Astrocyte (in vitro differentiated cells and primary cell): ENCODE measurements around the gene SERPINB1.
A peak's percentile ranks its signal among the peaks of the same experiment; 100 is the strongest.

Experiments used
- EZH2 ChIP-seq: IDR thresholded peaks from 2 replicates; pipeline ENCODE4 v1.6.1; 2012; ENCODE audit warnings: mild to moderate bottlenecking, low read length, inconsistent platforms; ENCODE audit not compliant: insufficient read depth
- TF ChIP-seq, protein P1 (sequence below): IDR thresholded peaks from 2 replicates; pipeline ENCODE4 v1.5.1; 2011; ENCODE audit warnings: low read depth, mild to moderate bottlenecking, inconsistent platforms, low read length, moderate library complexity; ENCODE audit not compliant: insufficient read depth

DNA sequence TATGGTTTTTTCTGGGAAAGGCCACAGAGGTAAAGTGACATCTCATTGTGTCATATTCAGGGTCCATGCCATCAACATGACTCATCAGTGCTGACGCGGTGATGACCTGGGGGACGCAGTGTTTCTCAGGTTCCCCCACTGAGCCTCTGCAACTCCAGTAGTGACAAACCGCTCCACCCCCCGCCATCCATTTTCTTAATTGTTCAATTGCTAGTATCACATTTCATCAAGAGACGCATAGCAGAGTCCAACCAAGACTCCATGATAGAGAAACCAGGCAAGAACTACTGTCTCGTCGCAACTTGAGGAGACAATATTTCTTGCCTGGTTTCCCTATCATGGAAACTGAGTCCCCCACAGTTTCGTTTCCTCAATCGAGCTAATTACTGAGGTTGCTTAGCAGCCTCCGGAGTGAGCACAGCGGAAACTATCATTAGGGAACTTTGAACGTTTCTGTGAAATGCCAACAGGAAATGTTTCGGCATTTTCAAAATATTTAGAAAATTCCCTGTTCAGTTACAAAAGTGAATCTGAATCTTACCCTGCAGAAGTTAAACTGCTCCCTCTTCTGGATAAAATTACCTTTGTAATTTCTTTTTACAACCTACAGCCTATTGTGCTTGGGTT, 12.2 kb upstream of the SERPINB1 start:
- TF ChIP-seq EZH2, result no peak
- TF ChIP-seq, protein P1, sequence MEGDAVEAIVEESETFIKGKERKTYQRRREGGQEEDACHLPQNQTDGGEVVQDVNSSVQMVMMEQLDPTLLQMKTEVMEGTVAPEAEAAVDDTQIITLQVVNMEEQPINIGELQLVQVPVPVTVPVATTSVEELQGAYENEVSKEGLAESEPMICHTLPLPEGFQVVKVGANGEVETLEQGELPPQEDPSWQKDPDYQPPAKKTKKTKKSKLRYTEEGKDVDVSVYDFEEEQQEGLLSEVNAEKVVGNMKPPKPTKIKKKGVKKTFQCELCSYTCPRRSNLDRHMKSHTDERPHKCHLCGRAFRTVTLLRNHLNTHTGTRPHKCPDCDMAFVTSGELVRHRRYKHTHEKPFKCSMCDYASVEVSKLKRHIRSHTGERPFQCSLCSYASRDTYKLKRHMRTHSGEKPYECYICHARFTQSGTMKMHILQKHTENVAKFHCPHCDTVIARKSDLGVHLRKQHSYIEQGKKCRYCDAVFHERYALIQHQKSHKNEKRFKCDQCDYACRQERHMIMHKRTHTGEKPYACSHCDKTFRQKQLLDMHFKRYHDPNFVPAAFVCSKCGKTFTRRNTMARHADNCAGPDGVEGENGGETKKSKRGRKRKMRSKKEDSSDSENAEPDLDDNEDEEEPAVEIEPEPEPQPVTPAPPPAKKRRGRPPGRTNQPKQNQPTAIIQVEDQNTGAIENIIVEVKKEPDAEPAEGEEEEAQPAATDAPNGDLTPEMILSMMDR, result peak; percentile 39
